HG03442 (cell line): ENCODE results near the gene FAM83B.
"Not testable (repeated sequence)": the region's sequence is repeated elsewhere in the genome, so short reads cannot be mapped to it uniquely, and the experiment has no call there.

ENCODE experiments used
- ATAC-seq: cut with Tn5 transposase; IDR thresholded peaks from one replicate; pipeline ENCODE4 v1.9.1; 2021; ENCODE audit warnings: mild to moderate bottlenecking, moderate library complexity; ENCODE audit not compliant: unreplicated experiment

The FAM83B gene, protein sequence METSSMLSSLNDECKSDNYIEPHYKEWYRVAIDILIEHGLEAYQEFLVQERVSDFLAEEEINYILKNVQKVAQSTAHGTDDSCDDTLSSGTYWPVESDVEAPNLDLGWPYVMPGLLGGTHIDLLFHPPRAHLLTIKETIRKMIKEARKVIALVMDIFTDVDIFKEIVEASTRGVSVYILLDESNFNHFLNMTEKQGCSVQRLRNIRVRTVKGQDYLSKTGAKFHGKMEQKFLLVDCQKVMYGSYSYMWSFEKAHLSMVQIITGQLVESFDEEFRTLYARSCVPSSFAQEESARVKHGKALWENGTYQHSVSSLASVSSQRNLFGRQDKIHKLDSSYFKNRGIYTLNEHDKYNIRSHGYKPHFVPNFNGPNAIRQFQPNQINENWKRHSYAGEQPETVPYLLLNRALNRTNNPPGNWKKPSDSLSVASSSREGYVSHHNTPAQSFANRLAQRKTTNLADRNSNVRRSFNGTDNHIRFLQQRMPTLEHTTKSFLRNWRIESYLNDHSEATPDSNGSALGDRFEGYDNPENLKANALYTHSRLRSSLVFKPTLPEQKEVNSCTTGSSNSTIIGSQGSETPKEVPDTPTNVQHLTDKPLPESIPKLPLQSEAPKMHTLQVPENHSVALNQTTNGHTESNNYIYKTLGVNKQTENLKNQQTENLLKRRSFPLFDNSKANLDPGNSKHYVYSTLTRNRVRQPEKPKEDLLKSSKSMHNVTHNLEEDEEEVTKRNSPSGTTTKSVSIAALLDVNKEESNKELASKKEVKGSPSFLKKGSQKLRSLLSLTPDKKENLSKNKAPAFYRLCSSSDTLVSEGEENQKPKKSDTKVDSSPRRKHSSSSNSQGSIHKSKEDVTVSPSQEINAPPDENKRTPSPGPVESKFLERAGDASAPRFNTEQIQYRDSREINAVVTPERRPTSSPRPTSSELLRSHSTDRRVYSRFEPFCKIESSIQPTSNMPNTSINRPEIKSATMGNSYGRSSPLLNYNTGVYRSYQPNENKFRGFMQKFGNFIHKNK

DNA sequence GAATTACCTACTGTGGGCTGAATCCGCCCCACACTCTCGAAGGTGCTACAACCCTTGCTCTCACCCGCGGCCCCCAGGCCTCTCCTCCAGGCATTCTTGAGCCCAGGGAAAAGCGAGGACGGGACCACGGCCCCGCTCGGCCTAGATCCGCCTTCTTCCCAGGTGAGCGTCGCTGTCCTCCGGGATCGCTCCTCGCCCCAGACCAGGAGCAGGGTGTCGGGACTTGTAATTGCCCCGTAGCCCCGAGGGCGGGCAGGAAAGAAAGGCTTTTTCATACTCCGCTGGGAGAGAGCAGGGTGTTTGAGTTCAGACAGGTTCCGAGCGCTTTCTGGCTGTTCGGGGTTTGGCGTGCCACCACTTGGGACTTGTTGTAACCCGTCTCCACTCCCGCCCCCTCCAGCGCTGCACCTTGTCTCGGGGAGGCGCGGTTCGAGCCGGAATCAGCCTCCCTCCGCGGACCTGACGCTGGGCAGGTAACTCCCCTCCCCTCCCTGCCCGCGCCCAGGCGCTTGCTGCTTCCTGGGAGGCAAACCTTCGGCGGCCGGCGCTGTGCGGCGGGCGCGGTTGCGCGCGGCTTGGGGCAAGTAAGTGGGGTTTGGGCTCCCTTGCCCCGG is at the start of gene FAM83B:
Gene FAM83B, plus strand, starts transcription at position 529 of the 614 bp plus-strand sequence. CDS start 23,476 bp downstream, outside the sequence.
- no peak for ATAC-seq

DNA sequence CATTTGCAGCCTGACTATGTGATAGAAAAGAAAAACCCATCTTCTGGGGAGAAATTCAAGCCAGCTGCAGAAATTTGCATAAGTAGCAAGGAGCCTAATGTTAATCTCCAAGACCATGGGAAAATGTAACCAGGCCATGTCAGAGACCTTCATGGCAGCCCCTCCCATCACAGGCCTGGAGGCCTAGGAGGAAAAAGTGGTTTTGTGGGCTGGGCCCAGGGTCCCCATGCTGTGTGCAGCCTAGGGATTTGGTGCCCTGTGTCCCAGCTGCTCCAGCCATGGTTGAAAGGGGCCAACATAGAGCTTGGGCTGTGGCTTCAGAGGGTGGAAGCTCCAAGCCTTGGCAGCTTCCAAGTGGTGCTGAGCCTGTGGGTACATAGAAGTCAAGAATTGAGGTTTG is 49.7 kb upstream of the FAM83B start:
- ATAC-seq, result not testable (repeated sequence)

DNA sequence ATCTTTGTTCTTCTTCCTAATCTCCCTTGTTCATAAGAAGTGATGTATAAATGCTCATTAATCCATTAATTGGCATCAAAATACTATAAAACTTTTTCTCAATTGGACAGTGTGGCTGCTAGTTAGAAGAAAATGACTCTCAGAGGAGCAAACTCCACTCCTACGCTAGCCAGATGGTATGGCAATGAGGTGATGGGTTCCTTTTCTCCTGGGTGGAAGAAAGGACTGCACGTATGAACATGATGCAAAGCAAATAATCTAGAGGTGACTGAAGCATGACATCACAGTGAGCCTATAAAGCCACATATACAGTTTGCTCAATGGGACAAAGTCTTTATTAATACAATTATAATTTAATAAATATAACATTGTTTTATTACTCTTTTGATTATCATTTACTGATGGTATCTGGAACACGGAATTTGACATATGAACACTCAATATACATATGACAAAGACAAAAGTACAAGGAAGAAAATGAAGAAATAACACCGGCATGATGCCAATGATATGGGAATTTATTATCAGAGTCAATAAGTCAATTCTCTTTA is 46.4 kb upstream of the FAM83B start:
- ATAC-seq, result no peak

DNA sequence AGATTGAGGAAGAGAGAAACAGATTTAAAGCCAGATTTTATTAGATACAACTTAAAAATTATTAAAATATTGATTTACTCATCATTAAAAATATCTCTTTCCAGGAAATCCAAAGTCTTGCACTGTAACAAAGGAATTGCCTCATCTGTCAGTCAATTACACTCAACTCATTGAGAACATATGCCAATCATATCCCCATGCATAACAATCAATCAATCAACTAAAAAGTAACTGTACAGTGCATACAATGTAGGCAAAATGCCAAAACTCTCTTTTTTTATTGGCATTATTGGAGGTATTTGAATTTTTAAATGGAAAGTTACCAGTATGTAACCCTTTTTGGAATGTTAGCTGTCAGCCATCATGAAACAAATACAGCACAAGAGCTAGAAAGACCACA is 45.3 kb upstream of the FAM83B start:
- no peak for ATAC-seq

DNA sequence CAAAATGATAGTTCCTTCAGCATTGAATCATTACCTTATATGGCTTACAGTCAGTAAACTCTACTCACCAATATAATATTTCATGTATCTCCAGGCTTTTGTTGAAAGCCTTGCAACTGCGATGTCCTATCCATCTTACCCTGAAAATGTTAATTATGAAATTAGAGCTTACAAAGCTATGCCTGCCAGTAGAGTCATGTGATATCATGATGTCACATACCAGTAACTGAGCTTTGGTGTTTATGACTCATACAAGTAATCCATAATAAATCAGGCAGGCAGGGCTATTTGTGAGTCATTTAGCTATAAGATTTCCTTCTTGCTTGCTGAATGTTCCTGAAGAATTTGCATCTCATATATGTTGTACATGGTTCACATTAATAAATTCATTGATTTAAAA is 44.9 kb upstream of the FAM83B start:
- ATAC-seq, result no peak

DNA sequence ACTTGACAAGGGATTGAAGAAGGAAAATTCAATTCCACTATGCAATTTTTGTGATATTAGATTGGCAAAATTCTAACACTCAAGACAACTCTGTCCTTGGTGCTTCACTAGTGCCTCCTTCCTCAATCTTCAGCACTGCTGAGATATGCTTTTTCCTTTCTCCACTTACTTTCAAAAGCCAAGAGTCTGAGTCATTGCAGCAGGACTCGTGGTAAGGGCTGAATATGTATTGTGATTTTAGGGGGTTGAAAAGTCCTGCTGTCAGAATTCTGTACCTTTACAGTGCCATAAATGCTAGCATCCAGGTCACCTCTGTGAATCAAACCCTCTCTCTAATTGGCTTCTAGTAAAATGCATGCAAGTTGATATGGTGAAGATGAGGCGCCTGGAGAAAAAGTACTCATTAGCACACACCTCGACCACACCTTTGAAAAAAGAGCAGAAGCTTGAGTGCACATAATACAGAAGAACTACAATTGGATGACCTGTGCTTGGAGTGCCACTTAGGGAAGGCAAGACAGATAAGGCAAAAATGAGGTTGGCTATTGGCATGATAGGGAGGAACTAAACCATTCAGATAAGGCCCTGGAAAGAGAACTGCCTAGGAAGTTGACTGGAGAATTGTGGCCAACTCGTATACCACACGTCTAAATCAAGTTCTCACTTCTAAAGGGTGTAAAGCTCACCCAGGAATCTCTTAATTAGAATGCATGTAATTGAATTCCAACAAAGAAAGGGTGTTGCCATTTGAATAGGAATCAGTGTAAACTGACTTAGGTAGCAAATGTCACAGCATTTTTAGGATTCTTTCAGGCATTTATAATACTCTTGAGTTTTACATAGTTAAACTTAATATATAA is 43.6 kb upstream of the FAM83B start:
- ATAC-seq, result no peak

DNA sequence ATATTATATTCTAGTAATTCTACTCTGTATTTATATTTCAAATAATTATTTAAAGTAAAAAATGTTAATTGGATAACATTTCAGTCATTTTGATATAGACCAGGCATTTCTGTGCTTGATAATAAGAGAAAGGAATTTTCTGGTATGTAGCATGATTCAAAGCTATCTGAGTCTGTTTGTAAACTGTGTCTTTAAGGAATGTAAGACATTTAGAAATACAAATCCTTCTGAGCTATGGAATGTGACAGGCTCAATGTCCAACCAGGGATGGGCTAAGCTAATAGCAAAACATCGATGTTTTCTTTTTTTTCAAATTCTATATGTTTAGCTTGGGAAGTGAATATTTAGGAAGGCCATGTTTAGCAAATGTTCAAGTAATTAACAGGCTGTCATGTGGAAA is 41.5 kb upstream of the FAM83B start:
- ATAC-seq, result no peak

DNA sequence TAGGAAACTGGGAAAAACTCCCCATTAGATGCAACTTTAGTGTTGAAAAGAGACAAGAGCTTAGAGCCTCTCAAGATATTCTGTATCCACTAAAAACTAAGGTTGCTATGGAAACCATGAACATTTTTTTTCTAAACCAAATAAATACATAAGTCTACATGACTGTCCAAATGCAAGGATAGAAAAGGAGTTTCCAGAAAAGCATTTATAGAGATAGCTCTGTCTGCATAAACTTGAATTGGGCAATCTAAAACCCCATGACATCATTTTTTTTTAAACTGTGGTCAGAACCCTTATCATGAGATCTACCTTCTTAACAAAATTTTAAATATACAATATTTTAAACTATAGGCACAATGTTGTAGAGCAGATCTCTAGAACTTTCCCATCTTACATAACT is 36.4 kb upstream of the FAM83B start:
- no peak for ATAC-seq

DNA sequence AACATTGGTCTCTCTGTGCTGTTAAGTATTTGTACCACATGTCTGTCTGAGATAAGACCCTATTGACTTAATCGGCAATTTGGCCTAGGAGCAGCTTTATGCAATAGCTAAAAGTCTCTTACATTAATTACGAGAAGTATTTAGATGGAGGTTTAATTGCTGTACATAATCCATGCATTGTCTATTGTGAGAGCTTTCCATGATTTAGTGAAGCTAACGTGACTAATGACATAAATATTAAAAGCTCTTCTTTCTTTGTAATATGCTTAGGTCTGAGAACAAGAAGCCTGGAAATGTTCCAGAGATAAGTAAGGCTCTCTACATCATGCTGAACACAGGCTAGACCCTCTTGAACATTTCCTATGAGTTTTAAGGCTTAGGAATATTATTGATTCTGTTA is 32.7 kb upstream of the FAM83B start:
- ATAC-seq, result no peak

DNA sequence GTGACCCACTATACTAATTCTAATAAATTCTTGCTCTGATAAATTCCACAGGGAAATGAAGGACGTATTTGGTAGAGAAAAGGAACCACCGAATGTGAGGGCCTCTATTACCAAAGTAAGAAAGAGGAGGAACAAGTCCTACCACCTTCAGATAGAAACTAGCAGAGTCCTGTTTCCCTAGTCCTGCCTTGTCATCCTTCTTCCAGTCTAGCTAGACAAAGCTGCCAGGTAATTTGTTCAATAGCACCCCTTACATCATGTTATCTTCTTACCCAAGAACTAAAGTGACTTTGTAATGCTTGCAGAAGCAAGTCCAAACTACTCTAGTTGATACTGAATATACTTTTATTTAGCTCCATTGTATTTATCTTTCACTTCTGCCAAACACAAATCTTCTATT is 29.3 kb upstream of the FAM83B start:
- ATAC-seq, result no peak

DNA sequence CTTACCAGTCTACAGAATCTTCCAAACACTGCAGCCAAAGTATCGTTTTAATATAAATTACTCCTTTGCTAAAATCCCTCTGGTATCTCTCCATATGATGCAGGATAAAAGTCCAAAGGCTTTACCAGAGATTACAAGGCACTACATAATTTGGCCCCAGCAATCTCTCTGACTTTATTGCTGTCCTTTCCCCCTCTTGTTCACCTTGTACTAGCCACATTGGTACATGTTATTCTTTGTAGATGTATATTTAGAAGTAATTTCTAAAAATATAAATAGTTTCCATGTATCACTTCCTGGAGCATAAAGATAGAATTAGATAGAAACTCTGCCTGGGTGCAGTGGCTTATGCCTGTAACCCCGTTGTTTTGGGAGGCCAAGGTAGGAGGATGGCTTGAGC is 28.7 kb upstream of the FAM83B start:
- no peak for ATAC-seq

DNA sequence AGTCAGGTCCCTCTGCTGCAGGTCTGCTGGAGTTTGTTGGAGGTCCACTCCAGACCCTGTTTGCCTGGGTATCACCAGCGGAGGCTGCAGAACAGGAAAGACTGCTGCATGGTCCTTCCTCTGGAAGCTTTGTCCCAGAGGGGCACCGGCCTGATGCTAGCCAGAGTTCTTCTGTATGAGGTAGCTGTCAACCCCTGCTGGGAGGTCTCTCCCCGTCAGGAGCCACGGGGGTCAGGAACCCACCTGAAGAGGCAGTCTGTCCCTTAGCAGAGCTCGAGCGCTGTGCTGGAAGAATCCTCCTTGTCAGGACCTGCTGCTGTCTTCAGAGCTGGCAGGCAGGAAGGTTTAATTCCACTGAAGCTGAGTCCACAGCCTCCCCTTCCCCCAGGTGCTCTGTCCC is 22.3 kb upstream of the FAM83B start:
- not testable (repeated sequence) for ATAC-seq

DNA sequence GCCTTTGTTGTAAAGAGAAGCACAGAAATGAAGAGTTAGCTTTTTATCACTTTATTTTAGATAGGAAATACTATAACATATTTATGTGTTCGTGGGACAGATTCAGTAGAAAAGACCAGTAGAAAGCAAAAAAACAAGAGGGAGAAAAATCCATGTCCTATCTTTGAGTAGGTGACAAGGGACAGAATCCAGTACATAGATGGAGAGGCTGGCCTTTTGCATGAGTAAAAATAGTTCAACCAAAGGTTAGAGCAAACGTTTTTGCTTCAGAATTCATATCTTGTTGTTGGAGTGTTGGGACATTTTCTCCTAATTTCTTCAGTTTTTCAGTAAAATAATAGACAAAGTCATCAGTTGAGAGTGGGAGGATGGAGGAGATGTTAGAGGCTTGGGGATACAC is 19.6 kb upstream of the FAM83B start:
- no peak for ATAC-seq

DNA sequence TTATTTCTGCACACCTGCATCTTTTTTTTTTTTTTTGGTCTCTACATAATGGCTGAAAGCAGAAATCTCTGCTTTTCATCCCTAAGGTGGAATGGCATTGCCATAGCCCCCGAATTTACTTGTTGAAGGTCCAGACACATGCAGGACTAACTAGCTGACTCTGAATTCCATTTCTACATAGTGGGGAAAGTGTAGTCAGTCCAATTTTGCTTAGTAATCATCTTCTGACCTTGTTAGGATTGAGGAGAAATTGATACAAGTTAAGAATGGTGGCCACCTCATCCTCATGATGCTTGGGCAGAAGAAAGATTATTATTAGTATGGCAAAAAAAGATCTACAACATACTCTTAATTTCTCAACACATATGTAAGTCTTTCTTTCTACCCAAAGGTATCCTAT is 16.4 kb upstream of the FAM83B start:
- no peak for ATAC-seq

DNA sequence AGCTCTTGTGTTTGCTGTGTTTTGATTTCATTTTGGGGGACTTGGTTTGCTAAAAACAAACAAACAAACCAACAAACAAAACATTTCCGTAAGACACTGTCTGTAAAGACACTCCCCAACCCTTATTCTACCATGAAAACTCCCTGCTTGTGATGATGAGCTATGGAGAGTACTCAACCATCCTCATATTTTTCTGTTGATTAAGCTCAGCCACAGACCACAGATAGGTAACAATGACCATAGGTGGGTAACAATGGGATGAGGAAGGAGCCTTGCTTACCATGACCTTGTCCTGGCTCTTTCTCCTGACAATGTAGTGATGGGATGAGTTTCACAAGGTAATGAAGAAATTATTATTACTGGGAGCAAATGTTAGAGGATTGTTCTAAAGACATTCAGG is 11.4 kb upstream of the FAM83B start:
- ATAC-seq, result no peak

DNA sequence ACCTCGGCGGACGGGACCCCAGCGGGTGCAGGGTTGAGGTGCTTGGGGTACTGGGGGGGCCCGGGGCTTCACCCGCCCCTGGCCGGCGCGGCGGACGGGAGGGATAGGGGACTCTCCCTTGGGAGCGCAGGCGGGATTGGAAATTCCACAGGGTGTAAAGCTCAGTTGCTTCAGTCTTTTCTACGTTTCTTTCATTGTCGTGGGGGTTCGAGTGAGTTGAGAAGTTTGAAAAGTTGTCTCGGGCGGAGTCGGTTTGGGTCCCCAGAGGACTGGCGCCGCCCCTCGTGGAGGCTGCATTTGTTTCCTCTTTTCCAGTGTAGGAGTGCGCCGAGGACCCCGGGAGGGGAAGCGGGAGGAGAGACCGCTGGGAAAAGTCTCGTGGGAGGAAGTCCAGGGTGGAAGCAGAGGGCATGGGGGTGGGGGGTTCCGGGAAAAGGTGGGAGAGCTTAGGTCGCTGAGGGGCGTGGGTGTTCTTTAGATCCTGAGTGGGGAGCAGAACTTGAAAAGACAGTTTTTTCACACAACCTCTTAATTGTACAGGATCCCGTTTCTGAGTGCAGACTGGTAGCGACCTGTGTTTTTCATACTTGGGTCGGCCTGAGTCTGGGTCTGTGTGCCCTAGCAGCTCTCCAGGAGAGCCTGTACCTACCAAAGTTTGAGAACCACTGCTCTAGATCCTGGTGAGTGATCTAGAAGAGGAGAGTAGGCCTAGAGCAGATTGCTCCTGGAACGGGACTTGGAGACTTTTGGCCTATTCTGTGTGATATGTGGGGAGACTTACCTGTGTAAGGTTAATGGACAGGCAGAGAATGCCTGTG is 495 bp downstream of the FAM83B start:
- ATAC-seq, result no peak

DNA sequence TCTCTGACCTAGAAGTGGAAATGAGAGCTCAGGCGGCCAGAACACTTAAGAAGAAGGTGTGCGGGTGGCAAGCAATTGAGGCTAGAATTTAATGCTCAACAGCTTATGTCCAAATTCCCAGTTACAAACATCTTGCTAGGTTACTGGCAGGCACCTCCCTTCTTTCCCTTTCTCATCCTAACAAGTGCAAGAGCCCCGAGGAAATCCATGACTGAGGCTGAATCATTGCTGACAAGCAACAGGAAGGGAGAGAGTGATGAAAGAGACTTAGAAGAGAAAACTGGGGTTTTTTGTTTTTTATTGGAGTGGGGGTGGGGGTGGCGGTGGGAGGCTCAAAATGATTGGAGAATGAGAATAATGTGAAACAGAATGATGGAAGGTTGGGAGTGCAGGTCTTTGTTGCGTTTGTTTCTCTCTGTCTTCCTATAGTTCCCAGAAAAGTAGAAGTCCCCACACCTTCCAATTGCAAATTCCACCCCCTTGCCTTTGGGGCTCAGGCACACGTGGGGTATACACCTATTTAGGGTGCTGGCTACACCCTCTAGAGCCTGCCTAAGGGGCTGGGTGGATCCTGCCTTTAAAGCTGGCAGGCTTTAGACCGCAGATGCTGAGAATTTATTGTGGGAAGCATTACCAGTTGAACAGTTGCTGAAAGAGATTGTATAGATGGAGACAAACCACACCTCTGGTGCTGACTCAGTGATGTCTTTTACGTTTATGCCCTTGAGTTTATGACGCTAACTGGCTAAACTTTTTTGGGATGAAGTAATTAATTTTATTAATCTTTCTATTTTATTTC is 1.4 kb downstream of the FAM83B start:
- no peak for ATAC-seq

DNA sequence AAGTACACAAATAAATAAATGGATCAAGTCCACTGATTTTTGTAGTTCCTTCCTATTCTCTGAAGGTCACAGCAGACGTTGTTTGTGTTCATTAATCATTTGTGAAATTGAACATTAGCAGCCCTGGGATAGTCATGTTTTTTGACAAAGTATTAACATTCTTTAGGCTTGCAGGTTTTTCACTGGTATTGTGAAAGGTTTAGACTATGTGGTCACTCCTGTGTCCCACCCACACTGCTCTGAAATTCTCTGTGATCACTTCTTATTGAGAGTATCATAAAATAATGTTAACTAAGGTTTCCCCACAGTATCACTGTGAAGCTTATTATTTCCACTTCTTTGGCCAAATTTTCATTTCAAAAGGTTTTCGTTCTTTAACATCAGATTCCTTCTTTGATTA is 3.5 kb downstream of the FAM83B start:
- ATAC-seq, result no peak

DNA sequence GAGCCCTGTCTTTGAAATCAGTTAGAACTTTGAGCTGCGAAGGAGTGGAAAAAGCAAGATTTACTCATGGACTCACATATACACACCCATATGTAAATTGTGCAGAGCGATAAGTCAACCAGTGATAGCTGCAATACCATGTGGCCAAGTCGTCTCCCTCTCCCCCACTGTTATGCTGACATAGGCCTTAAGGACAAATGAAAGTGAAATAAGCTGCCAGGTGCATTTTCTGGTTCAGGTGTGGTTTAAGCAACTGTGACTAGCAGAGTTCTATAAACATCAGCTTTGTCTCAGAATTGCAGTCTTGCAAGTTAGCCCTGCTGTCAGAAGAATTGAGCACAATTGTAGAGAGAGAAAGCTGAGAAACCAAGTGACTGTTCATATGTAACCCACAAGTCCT is 9.6 kb downstream of the FAM83B start:
- no peak for ATAC-seq
